GM18508 (cell line): ENCODE results near the gene WDR3.
"Not testable (repeated sequence)": the region's sequence is repeated elsewhere in the genome, so short reads cannot be mapped to it uniquely, and the experiment has no call there.

ENCODE experiments used
- ATAC-seq: cut with Tn5 transposase; IDR thresholded peaks from one replicate; pipeline ENCODE4 v1.9.1; 2021; ENCODE audit warnings: moderate number of reproducible peaks; ENCODE audit not compliant: insufficient read depth, unreplicated experiment

WDR3 gene

GRCh38 chr1:117929343-117930172 is at the start of gene WDR3, which contains the start of gene GDAP2:
TSS of gene WDR3 (plus strand) at chr1:117929739. CDS start at chr1:117933320, 3,581 bp downstream.
TSS of gene GDAP2 (minus strand) at chr1:117929621. CDS start at chr1:117920357, 9,264 bp downstream.
- peak; percentile 87 for ATAC-seq

GRCh38 chr1:117883616-117884015 is 45.9 kb upstream of the WDR3 start:
- no peak for ATAC-seq

GRCh38 chr1:117886101-117886795 is 43.3 kb upstream of the WDR3 start:
- no peak for ATAC-seq

- ATAC-seq, result no peak
Observed at GRCh38 chr1:117890452-117890851, 39.1 kb upstream of the WDR3 start.

- ATAC-seq, result no peak
Observed at GRCh38 chr1:117892512-117892911, 37.0 kb upstream of the WDR3 start.

GRCh38 chr1:117894078-117894477 is 35.5 kb upstream of the WDR3 start:
- ATAC-seq, result no peak

- peak; percentile 86 for ATAC-seq
Observed at GRCh38 chr1:117895482-117896114, 33.9 kb upstream of the WDR3 start.

GRCh38 chr1:117897551-117897950 is 32.0 kb upstream of the WDR3 start:
- no peak for ATAC-seq

- ATAC-seq, result no peak
Observed at GRCh38 chr1:117899801-117900200, 29.7 kb upstream of the WDR3 start.

- ATAC-seq, result no peak
Observed at GRCh38 chr1:117902944-117903343, 26.6 kb upstream of the WDR3 start.

GRCh38 chr1:117904485-117904884 is 25.1 kb upstream of the WDR3 start:
- ATAC-seq, result no peak

GRCh38 chr1:117905019-117905418 is 24.5 kb upstream of the WDR3 start:
- no peak for ATAC-seq

GRCh38 chr1:117911051-117911450 is 18.5 kb upstream of the WDR3 start:
- ATAC-seq, result no peak

- ATAC-seq, result no peak
Observed at GRCh38 chr1:117919376-117919775, 10.2 kb upstream of the WDR3 start.

- ATAC-seq, result no peak
Observed at GRCh38 chr1:117921991-117922390, 7.5 kb upstream of the WDR3 start.

GRCh38 chr1:117922717-117923116 is 6.8 kb upstream of the WDR3 start:
- not testable (repeated sequence) for ATAC-seq

GRCh38 chr1:117925981-117926380 is 3.6 kb upstream of the WDR3 start:
- no peak for ATAC-seq

GRCh38 chr1:117928881-117929342 is 627 bp upstream of the WDR3 start:
- ATAC-seq, result peak; percentile 26

GRCh38 chr1:117930173-117930447 is 571 bp downstream of the WDR3 start:
- ATAC-seq, result no peak

- ATAC-seq, result no peak
Observed at GRCh38 chr1:117930484-117930883, 945 bp downstream of the WDR3 start.

- no peak for ATAC-seq
Observed at GRCh38 chr1:117932576-117932975, 3.0 kb downstream of the WDR3 start.
